NOMO-1 (cell line): ENCODE results near the gene NANS.
"Not testable (repeated sequence)": the region's sequence is repeated elsewhere in the genome, so short reads cannot be mapped to it uniquely, and the experiment has no call there.

Source experiments
- DNase-seq, 2 experiments: peaks; one replicate each; lab custom pipeline; 2025; ENCODE audit not compliant: unreplicated experiment in 2 of 2; lab: John Stamatoyannopoulos, UW

NANS gene

GRCh38 chr9:98095401-98095800, 38.9 kb downstream of the NANS start:
- no peak for DNase-seq

GRCh38 chr9:98096091-98096490, 39.6 kb downstream of the NANS start:
- no peak for DNase-seq

- DNase-seq, result no peak
Measured at GRCh38 chr9:98097836-98098235, 41.3 kb downstream of the NANS start.

- DNase-seq, result no peak
Measured at GRCh38 chr9:98099346-98099745, 42.8 kb downstream of the NANS start.

- DNase-seq, result no peak
Measured at GRCh38 chr9:98099898-98100297, 43.4 kb downstream of the NANS start.

DNA sequence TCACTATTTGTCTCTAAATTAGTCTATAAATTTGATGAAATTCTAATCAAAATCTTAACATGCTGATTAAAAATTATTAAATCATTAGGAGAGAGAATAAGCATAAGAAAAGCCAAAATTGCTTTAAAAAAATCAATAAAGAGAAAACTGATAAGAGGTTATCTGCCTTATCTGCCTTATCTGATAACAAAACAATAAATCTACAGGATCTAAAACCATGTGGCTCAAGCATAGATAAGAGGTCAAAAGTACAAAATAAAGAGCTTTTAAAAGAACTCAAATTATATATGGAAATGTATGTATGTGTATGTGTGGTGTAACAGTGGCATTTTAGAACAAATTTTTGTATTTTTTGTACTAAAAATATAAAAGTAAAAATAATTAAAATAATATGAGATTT, 43.9 kb downstream of the NANS start:
- no peak for DNase-seq

DNA sequence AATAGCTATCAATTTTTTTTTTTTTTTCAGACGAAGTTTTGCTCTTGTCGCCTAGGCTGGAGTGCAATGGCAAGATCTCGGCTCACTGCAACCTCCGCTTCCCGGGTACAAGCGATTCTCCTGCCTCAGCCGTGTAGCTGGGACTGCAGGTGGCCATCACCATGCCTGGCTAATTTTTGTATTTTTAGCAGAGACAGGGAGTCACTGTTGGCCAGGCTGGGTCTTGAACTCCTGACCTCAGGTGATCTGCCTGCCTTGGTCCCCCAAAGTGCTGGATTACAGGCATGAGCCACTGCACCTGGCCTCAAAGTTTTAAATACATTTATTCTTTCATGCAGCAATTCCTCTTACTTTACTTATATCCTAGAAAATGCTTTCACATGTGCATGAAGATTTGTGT, 44.9 kb downstream of the NANS start:
- DNase-seq, result no peak

DNA sequence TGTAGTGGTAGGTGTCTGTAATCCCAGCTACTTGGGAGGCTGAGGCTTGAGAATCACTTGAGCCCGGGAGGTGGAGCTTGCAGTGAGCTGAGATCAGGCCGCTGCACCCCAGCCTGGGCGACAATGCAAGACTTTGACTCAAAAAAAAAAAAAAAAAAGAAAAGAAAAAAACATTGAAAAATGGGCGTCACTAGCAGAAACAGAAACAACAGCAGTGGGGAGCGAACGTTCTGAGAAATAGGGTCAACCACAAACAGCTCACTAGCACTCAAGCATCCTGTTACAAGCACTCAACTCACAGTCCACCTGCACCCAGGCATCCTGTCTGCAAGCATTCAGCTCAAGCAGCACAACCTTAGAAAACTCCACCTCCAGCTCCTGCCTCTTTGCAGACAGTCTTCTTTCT, 45.3 kb downstream of the NANS start:
- no peak for DNase-seq

GRCh38 chr9:98104445-98104881, 47.9 kb downstream of the NANS start:
- DNase-seq, result peak; percentile 70 to 87

GRCh38 chr9:98105006-98105405, 48.5 kb downstream of the NANS start:
- DNase-seq, result no peak

GRCh38 chr9:98107926-98108325, 51.4 kb downstream of the NANS start:
- DNase-seq, result peak; percentile 66 to 72

DNA sequence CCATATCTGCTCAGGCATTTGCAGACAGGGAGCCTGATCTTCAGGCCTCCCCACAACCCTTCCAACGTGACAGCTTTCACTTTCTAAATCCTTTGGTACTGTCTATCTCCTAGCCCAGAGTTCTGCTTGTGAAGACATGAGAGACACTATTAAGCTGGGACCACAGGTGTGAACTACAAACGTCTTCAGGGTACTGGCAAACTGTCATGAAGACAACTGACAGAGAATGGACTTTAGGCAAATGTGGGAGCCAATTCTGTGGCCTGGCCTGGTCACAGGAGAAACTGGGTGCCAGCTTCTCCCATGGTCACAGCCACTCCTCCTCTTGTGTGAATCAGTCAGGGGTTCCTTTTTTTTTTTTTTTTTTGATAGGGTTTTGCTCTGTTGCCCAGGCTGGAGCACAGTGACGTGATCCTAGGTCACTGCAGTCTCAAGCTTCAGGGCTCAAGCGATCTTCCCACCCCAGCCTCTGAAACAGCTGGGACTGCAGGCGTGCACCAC, 52.0 kb downstream of the NANS start:
- peak; percentile 38 to 56 for DNase-seq

- no peak for DNase-seq
Measured at GRCh38 chr9:98109052-98109451, 52.5 kb downstream of the NANS start.

- not testable (repeated sequence) for DNase-seq
Measured at GRCh38 chr9:98117097-98117496, 60.6 kb downstream of the NANS start.

DNA sequence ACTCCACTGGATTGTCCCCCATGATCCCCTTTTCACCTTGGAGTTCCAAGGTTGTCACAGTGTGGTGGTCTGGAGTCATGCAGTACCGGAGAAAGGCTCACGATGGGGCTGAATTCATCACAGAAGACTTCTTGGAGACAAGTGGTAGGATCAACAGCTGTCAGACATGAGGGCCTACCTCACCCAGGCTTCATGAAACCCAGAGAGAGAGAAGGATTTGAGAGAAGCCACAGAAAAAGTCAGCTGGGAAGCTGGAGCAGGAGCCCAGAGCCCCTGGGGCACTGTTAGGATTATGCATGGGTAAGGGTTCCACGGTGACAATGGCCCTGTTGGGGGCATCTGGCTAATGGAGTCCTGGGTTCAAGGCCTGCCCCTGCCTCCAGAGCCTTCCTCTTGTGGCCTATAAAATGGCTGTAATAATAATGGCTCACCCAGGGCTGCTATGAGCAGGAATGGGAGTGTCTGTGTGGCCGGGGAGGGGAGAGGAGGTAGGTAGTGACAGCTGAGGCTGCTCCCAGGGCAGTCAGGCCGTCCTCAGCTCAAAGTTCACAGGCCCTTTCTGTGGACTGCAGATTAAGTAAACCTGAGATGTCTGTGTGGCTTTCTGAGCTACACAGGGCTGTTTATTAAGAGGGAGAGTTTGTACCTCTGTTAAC, 61.6 kb downstream of the NANS start:
- DNase-seq, result peak; percentile 47 to 78

DNA sequence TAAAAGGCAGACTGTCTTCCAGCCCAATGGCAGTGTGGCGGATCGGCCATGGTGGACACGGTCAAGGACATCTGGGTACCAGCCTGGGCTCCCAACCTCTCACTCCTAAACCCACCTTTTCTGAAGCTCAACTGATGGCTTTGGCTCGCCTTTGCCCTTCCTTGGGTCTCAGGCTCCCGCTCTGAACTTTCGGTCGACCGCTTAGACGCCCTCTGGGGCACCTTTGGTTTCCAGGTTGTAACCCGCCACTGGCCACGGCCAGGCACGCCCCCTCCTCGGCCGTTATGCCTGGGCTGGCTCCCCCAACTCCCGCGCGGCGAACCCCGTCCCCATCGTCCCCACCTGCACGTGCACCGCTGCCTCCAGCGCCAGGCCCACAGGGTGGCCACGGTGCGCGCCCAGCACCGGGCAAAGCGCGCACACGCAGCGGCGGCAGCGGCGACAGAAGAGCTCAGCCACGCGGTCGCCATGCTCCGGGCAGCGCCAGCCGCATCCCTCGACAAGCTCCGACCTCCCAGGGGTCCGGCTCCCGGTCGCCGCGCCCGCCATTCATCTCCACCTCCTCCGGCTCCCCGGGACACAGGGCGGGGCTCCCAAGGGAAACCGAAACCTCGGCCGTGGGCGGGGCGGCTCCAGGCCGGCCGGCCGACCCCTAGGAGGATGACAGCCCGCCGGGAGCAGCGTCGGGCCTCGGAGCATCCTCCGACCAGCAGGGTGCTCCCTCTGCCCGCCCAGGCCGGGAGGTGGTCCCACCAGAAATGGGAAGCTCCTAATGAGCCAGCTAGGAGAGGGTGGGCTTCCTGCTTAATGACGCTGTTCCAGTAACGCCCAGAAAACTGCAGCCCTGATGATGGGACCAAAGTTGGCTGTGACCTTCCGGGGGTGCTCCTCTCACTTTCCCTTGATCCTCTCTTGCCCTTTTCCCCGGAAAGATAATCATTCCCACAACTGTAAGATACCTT, 62.4 kb downstream of the NANS start, which contains the start of gene TRIM14:
Gene TRIM14 (minus strand): TSS at position 583 of the 962 bp plus-strand sequence. CDS start 34 bp downstream, at position 549.
- DNase-seq, result peak; percentile 57 to 71

DNA sequence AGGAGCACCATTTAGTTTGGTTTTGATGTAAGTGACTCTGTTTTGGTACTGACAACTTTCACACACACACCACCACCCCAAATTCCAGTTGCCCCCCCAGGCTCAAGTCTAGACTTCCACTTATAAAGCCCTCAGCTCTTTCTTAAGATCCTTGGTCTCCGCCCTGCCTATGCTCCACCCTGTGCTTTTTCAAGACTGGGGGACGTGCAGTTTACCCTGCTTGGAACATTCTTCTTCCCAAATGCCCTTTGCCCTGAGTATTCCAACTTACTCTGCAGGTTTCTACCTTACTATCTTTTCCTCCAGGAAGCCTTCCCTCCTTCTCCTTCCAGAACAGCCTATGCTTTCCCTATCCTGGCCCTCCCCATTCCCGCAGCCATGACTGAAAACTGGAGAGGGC, 63.9 kb downstream of the NANS start:
- DNase-seq, result no peak

DNA sequence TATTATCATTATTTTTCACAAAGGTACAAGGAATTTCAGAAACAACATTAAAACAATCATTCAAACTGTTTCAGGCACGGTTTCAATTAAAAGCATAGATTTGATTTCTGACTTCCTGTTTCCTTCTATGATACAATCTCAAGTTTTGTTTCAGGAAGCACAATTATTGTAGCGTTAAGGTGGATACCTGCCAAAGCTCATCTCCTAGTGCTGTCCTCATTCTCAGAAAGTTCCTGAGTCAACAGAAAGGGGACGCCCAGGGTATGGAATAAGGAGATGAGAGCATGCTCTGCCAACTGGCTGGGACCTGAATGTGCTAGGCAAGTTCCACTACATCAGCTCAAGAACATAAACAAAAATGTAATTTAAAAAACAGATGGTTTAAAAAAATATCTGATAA, 64.5 kb downstream of the NANS start:
- peak in 1 of 2 experiments; percentile 29 for DNase-seq

DNA sequence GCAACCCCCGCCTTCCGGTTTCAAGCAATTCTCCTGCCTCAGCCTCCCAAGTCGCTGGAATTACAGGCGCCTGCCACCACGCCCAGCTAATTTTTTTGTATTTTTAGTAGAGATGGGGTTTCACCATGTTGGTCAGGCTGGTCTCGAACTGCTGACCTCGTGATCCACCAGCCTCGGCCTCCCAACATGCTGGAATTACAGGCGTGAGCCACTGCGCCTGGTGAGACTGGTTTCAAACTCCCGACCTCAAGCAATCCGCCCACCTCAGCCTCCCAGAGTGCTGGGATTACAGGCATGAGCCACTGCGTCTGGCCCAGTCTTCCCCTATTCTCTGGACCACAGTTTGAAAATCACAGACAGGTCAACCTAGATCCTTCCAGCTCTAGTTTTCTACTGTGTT, 67.6 kb downstream of the NANS start:
- not testable (repeated sequence) for DNase-seq

DNA sequence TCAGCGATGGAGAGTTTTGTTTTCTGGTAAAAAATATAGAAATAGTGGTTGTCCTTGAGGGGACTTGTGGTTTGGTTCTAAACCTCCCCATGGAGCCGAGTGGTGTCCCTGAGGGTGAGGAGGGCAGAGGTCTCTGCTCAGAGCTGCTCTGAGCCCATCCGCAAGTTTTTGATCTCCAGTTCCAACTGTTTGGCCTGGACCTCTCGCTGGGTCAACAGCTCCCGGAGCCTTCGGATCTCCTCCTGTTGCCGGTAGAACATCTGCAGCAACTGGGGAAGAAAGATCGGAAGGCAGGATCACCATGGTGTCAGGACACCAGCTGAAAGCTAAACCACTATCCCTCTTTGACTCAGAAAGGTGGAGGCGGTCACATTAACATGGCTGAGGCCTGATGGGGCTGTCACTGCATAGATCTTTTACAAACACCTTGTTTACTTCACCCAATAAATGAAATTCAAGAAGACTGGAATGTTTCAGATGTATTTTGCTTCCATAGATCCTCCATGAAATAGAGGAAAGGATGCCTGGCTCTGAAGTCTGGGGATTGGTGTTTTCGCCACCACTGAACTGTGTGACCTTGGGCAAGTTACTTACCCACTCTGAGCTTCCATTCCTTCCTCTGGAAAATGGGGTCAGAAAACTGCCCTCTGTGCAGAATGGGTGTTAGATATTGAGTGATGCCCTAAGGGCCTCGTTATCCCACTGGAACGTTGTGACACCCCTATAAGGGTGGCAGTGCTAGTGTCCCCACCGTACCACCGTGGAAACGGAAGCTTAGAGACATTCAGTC, 68.3 kb downstream of the NANS start:
- no peak for DNase-seq

GRCh38 chr9:98127226-98127625, 70.7 kb downstream of the NANS start:
- DNase-seq, result no peak
